Calu3 (cell line): ENCODE data around the gene ZNF714. TPM values are rescaled to one million over a fixed set of nuclear protein-coding genes. Genes with fewer than 3 reads are reported as not detected.

Experiments used
- BruUV-seq: library from RNA; stranded (reverse); fragments of 400-500 nt; replicated peaks from 2 replicates; lab custom pipeline; 2021; lab: Mats Ljungman, UMichigan
- CTCF ChIA-PET: fragments of 300-600 bp; sonication (Branson Sonifier 250); formaldehyde crosslinking; loops from one replicate; lab custom pipeline; 2022; ENCODE audit warnings: antibody characterized with exemption; lab: Charles Lee
- DNase-seq: peaks from one replicate; pipeline ENCODE4 v3.0.0; 2022
- H3K27ac Mint-ChIP-seq: one replicate; pipeline ENCODE4 v1.8.0; 2022; ENCODE audit warnings: mixed read lengths; ENCODE audit not compliant: unreplicated experiment
- H3K27me3 Mint-ChIP-seq: one replicate; pipeline ENCODE4 v1.8.0; 2022; ENCODE audit warnings: mixed read lengths; ENCODE audit not compliant: unreplicated experiment
- H3K36me3 Mint-ChIP-seq: one replicate; pipeline ENCODE4 v1.8.0; 2022; ENCODE audit warnings: mild to moderate bottlenecking, moderate library complexity, mixed read lengths; ENCODE audit not compliant: insufficient read depth, unreplicated experiment
- H3K4me1 Mint-ChIP-seq: one replicate; pipeline ENCODE4 v1.8.0; 2022; ENCODE audit warnings: mild to moderate bottlenecking, low read depth, mixed read lengths; ENCODE audit not compliant: unreplicated experiment
- H3K4me3 Mint-ChIP-seq: one replicate; pipeline ENCODE4 v1.8.0; 2022; ENCODE audit warnings: mild to moderate bottlenecking, low read depth, moderate library complexity, mixed read lengths; ENCODE audit not compliant: unreplicated experiment
- H3K9me3 Mint-ChIP-seq: one replicate; pipeline ENCODE4 v1.8.0; 2022; ENCODE audit warnings: low read depth, mixed read lengths; ENCODE audit not compliant: unreplicated experiment
- CTCF ChIP-seq: fragments of 200-600 bp; IDR thresholded peaks from one replicate; pipeline ENCODE4 v1.8.0; 2022; ENCODE audit warnings: antibody characterized with exemption; ENCODE audit not compliant: unreplicated experiment
- intact Hi-C: fragments of 100-400 bp; cut with micrococcal nuclease; formaldehyde crosslinking; loops from one replicate; pipeline ENCODE4 v1.10.0; 2022; ENCODE audit not compliant: unreplicated experiment
- total RNA-seq: library from RNA; stranded (reverse); gene quantifications from 2 replicates; pipeline ENCODE4 v1.2.3, GENCODE V29; 2022

The ZNF714 gene
- total RNA-seq, 1 experiment from 2014 or later = 7.9 TPM

DNA sequence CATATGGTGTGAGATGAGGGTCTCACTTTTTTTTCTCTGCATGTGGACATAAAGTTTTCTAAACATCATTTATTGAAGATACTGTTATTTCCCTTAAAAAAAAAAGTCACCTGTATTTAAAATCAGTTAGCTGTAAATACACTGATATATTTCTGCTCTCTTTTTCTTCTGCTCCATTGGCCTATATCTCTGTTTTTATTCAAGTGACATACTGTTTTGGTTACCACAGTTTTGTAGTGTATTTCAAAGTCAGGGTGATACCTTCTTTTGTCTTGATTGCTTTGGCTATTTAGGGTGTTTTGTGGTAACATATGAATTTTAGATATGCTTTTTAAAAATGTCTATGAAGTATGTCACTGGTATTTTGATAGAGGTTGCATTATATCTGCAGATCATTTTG lies 44.1 kb downstream of the ZNF714 start:
- H3K27ac Mint-ChIP-seq = no peak overlapping the region
- CTCF ChIA-PET = no interaction called here
- no TSS peak for BruUV-seq

DNA sequence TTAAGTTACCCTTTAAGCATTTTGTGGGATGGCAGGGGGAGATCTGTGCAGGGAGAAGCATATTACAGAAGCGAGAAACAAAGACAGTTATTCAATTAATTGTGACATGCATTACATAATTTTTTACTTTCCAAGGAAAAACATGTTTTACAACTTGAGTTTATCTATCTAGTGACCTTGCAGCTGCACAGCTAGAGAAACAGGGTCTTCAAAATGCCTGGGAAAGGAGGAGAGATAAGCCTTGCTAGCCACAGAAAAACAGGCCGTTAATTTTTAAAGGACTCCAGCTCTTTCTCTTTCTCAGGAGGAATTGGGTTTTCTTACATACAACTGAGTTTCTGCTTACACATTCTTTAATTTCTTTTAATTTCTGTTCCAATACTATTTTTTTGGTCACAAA lies 45.0 kb downstream of the ZNF714 start:
- no TSS peak for BruUV-seq
- no peaks in the 10 kb centered on the region for H3K27me3 Mint-ChIP-seq
- H3K36me3 Mint-ChIP-seq = no peaks in the 10 kb centered on the region
- no peak for TF ChIP-seq CTCF
- intact Hi-C loops = no loop called here
- H3K9me3 Mint-ChIP-seq = peaks cover 4% of the 10 kb centered on the region
- DNase-seq = no peak
- CTCF ChIA-PET = no interaction called here
- H3K4me3 Mint-ChIP-seq = no peak overlapping the region
- no peak overlapping the region for H3K27ac Mint-ChIP-seq
- H3K4me1 Mint-ChIP-seq = no peaks in the 10 kb centered on the region

More for the DNA sequence above, 44.1 kb downstream of the ZNF714 start:
- DNase-seq = no peak
- H3K36me3 Mint-ChIP-seq = no peaks in the 10 kb centered on the region
- H3K27me3 Mint-ChIP-seq = no peaks in the 10 kb centered on the region
- peaks cover 4% of the 10 kb centered on the region for H3K9me3 Mint-ChIP-seq
- no peaks in the 10 kb centered on the region for H3K4me1 Mint-ChIP-seq
- intact Hi-C loops = no loop called here
- no peak for TF ChIP-seq CTCF
- H3K4me3 Mint-ChIP-seq = no peak overlapping the region

- CTCF ChIA-PET = no interaction called here
- no peak for TF ChIP-seq CTCF
- Mint-ChIP-seq H3K27me3 (no peaks in the 10 kb centered on the region), H3K27ac (no peak overlapping the region), H3K4me1 (no peaks in the 10 kb centered on the region), H3K9me3 (peaks cover 4% of the 10 kb centered on the region), H3K36me3 (no peaks in the 10 kb centered on the region), H3K4me3 (no peak overlapping the region)
- DNase-seq = no peak
- intact Hi-C loops = no loop called here
- no TSS peak for BruUV-seq
Observed at GRCh38 chr19:21127898-21128297, 45.9 kb downstream of the ZNF714 start.

DNA sequence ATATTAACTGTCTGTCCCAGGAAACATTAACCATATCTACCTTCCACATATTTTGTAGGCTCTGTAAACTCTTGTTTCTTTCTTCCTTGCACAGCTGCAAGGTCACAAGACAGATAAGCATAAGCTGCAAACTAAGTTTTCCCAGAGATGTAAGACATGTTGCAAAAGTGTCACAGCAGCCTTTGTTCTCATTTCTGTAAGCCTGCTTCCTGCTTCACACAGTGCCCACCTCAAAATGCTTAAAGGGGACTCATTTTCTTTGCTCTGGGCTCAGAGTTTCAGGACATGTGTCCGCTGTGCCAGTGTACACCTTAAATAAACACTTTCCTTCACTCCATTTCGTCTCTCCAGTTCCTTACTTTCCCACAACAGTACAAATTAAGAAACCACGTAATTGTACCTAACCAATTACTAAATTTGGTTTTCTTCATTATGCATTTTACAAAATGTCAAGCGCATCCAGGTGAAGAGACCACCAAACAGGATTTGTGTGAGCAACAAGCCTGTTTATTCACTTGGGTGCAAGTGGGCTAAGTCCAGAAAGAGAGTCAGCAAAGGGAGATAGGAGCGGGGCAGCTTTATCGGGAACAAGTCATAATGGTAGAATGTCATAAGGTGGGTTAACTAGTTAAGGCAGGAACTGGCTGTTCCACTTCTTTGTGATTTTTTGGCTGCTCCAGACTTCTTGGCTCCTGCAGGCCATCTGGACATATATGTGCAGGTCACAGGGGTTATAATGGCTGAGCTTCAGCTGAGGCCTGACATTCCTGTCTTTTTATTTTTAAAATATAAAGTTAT lies 47.1 kb downstream of the ZNF714 start:
- intact Hi-C loops = no loop called here
- no peak for TF ChIP-seq CTCF
- CTCF ChIA-PET = no interaction called here
- H3K9me3 Mint-ChIP-seq = peaks cover 6% of the 10 kb centered on the region
- no peak overlapping the region for H3K27ac Mint-ChIP-seq
- H3K27me3 Mint-ChIP-seq = no peaks in the 10 kb centered on the region
- no peak overlapping the region for H3K4me3 Mint-ChIP-seq
- no peak for DNase-seq
- no peaks in the 10 kb centered on the region for H3K4me1 Mint-ChIP-seq
- no TSS peak for BruUV-seq
- no peaks in the 10 kb centered on the region for H3K36me3 Mint-ChIP-seq
